HG03025 (cell line): Measurements from ENCODE around the gene DACH1.

Source experiments
- ATAC-seq: cut with Tn5 transposase; IDR thresholded peaks from one replicate; pipeline ENCODE4 v1.9.1; 2021; ENCODE audit warnings: mild to moderate bottlenecking, moderate library complexity; ENCODE audit not compliant: unreplicated experiment, low FRiP score

DACH1 gene

DNA sequence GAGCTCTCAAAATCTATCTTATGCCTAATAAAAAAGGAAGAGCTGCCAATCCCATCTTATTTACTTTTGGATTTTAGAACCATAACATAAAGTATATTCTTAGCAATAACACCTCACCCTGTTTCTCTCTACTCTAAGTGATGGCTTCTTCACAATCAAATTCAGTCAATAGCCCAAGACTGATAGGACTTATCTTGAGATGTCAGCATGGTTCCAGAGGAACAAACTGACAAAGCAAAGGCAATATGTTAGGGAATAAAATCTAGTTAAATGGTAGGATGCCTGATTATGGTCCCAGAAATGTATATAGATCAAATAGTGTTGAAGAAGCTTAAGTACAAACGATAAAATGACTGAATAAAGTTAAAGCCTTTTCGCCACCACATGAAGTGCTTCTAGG, 36.3 kb downstream of the DACH1 start:
- ATAC-seq = no peak

- no peak for ATAC-seq
These were observed 36.7 kb downstream of the DACH1 start for GRCh38 chr13:71830323-71830722.

DNA sequence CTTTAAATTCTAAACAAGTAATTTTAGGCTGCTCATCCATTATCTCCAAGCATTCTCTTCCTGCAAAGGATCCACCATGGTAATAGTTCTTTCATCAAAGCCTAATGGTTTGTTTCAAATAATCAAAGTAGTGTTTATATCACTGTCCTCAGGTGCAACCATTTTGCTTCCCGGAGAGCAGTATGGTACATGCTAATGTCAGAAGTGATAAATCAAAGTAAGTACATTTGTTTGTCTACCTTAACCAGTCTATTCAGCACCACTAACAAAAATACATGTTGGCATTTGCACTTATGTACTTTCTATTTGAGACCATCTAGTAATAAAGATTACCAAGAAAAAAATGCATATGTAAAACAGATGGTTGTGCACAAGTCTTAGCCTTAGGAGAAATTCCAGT, 37.5 kb downstream of the DACH1 start:
- no peak for ATAC-seq

- no peak for ATAC-seq
These were observed 38.4 kb downstream of the DACH1 start for GRCh38 chr13:71828564-71828963.

DNA sequence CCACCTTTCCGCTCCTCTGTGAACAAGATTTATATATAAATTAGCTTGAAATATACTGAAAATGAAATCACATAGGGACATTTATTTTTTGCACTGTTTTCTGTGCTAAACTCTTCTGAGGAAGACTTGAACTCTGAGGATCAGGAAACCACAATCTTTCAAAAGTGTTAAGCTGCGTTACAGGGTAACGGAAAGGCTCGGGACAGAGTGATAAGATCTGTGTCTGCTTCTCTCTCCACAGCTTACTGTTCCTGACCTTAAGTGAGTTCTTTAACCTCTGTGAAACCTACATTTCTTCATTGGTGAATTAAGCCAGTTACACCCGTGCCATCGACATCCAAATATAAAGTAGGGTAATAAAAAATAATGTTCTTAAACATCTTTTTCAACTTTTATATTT, 38.9 kb downstream of the DACH1 start:
- no peak for ATAC-seq

DNA sequence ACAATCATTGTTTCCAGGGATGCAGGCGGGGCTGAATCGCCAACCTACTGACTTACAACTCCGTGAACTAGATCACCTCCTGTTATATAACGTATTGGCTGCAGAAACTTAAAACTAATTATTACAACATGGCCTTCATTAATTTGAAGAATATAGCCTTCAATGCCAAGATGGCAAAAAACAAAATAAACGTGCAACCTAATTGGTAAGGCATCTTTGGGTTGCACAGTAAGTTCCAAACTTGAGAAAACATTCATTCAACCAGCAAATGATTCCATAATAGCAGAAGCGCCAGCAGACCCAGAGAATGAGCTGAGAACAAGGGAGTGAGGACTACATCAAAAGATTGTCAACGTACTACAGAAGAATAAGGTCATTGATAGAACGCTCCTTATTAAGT, 39.8 kb downstream of the DACH1 start:
- no peak for ATAC-seq

GRCh38 chr13:71820699-71821098, 46.3 kb downstream of the DACH1 start:
- no peak for ATAC-seq

DNA sequence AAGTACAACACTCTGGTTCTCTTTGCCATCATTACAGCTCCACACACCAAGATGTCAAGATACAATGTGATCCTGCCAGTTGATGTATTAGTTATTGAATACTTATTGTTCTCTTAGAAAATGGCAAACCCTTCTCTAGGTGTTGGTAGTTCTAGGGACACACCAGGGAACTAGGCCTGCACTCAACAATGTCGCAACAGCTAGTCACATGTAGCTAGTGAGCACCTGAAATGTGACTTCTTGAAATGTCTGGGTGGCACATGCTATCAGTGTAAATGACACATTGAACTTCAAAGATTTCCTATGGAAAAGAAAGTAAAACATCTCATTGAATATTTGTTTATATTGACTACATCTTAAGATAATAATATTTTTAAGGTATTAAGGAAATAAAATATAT, 49.7 kb downstream of the DACH1 start:
- no peak for ATAC-seq

DNA sequence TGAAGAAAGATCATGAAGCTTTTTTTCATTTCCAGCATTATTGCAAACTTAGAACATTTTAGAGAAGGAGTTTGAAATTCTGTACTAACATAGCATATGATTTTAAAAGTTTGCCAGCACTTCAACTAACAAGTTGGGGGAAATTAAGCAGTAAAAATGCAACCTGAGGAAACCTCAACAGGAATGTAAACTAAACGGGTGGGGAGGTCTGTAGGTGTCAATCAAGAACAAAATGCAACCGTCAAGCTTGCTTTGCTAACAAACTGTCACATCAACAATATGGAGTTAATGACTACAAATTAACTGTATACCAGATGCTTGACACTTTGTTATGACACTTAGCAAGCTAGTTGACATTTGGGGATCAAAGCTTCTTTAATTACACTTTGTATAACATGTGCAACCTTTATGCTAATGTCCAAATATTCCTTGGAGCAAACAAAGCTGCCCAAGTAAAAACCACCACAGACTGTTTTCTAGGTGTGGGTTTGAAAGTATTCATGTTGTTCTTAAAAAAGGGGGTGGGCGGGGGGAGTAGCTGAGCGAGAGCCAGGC, 52.1 kb downstream of the DACH1 start:
- ATAC-seq = no peak

DNA sequence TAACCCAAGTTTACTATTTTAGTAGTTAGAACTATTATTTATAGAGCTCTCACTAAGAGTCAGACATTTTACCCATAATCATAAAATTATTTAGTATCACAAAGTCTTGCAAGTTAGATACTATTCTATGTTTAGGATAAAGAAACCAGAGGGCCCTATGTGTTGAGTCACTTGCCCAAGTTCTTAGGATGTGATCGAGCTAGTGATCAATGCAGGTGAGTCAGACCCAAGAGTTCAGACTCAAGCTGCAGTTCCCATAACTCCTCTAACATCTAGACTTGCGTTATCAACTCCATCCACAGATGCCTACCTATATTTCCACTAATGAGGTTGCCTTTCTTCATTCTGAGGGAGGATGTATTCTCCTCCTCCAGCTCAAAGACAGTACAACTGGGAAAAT, 53.8 kb downstream of the DACH1 start:
- no peak for ATAC-seq

DNA sequence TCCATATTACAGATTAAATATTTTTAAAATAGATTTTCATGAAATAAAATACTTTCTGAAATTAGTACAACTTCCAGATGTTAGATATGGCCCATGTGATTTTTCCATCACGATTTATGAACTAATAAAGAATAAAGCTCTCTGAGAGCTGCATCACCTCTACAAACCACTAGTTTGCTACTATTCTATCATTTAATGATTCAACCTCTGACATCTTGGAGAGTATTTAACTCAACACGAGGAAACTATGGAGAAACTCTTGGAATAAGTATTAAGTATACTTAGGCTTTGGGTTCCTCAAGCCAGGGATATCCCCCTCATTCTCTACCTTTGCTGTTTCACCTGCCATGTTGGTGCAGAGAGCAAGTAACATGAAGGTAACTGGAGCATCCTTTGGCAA, 55.7 kb downstream of the DACH1 start:
- ATAC-seq = no peak

DNA sequence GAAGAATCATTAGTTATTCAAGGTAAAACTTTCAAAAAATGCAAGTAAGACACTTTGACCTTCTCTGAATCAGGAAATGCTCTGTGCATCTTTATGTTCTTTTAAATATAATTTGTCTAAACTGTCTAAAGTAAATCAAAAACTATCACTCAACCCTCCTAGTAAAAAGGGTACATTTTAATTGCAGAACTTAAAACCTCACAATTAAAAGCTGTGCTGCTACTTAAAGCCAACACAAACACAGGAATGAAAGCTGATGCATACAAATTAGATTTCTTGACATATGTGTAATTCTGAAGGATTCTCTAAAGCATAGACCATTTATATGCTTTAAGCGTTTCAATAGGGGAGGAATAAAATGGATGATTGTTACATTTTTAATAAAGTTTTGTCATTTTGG, 58.3 kb downstream of the DACH1 start:
- ATAC-seq = no peak

DNA sequence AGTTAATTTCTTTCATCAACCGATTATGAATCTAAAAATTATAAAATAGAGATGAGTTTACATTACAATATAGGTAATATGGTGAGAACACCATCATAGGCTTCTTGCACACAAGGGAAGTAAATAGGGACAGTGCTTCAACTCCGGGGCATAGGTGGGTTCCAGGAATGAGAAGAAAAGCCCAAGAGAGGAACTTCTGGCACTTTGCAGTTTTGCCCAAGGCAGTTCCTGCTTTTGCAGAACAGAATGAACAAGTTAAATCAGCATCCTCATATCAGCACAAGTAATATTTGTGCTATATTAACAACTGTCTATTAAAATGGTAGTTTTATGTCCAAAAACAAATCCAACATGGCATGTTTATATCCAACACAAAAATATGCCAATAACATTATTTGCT, 60.1 kb downstream of the DACH1 start:
- no peak for ATAC-seq

- ATAC-seq = no peak
These were observed 63.9 kb downstream of the DACH1 start for GRCh38 chr13:71803066-71803465.

GRCh38 chr13:71801781-71802180, 65.2 kb downstream of the DACH1 start:
- ATAC-seq = no peak

GRCh38 chr13:71801165-71801760, 65.7 kb downstream of the DACH1 start:
- ATAC-seq = no peak

DNA sequence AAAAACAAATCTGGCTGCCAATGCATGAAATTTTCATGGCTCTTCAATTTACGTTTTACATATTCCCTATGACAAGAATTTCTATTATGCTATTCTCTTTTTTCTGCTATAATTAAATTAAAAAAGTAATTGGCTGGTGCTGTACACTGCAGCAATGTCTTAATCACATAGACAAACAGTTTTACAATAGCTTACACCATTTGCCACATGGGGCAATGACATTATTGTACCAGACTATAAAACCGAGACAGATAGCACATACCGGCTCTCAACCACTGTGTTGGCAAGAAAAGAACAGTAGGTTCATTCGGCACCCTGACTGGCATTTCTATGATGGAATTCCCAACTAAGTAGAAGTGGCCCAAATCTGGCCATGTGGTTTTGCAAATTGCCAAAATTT, 67.7 kb downstream of the DACH1 start:
- no peak for ATAC-seq

GRCh38 chr13:71798707-71799106, 68.3 kb downstream of the DACH1 start:
- ATAC-seq = no peak

- ATAC-seq = no peak
These were observed 69.5 kb downstream of the DACH1 start for GRCh38 chr13:71797517-71797916.

GRCh38 chr13:71789693-71790329, 77.2 kb downstream of the DACH1 start:
- ATAC-seq = no peak

GRCh38 chr13:71789037-71789436, 78.0 kb downstream of the DACH1 start:
- ATAC-seq = no peak

GRCh38 chr13:71787414-71787813, 79.6 kb downstream of the DACH1 start:
- no peak for ATAC-seq
